Astrocyte (in vitro differentiated cells and primary cell): ENCODE measurements around the gene PCSK5. TPM values are rescaled to one million over a fixed set of nuclear protein-coding genes. Genes with fewer than 3 reads are reported as not detected.

ENCODE experiments used
- DNase-seq: peaks from one replicate; pipeline ENCODE4 v3.0.0-alpha.2; 2010; ENCODE audit warnings: low read depth
- FAIRE-seq: peaks from 2 replicates; lab custom pipeline; 2011; peaks lifted over from hg19 to GRCh38; lab: Jason Lieb, UNC
- H2AFZ ChIP-seq: 2 replicates; pipeline ENCODE4 v1.6.0; 2012; ENCODE audit warnings: low read depth, low read length, inconsistent platforms
- H3K27ac ChIP-seq: 2 replicates; pipeline ENCODE4 v1.5.1; 2011; ENCODE audit warnings: low read depth, low read length, inconsistent platforms
- H3K27me3 ChIP-seq: 2 replicates; pipeline ENCODE4 v1.6.0; 2011; ENCODE audit warnings: low read length, inconsistent platforms; ENCODE audit not compliant: insufficient read depth
- H3K36me3 ChIP-seq: 2 replicates; pipeline ENCODE4 v1.5.1; 2011; ENCODE audit warnings: low read length, inconsistent platforms; ENCODE audit not compliant: insufficient read depth
- H3K4me1 ChIP-seq: 2 replicates; pipeline ENCODE4 v1.5.1; 2011; ENCODE audit warnings: low read length, inconsistent platforms; ENCODE audit not compliant: insufficient read depth
- H3K4me2 ChIP-seq: 2 replicates; pipeline ENCODE4 v1.6.0; 2012; ENCODE audit warnings: low read length, inconsistent platforms
- H3K4me3 ChIP-seq: 2 replicates; pipeline ENCODE4 v1.5.1; 2011; ENCODE audit warnings: low read depth, mild to moderate bottlenecking, low read length, inconsistent platforms; ENCODE audit not compliant: insufficient read depth
- H3K79me2 ChIP-seq: 2 replicates; pipeline ENCODE4 v1.6.0; 2012; ENCODE audit warnings: mild to moderate bottlenecking, low read length, inconsistent platforms; ENCODE audit not compliant: insufficient read depth
- H3K9ac ChIP-seq: 2 replicates; pipeline ENCODE4 v1.6.0; 2012; ENCODE audit warnings: mild to moderate bottlenecking, low read length, inconsistent platforms
- H3K9me3 ChIP-seq: 2 replicates; pipeline ENCODE4 v1.5.1; 2012; ENCODE audit warnings: low read depth, mild to moderate bottlenecking, low read length, inconsistent platforms; ENCODE audit not compliant: insufficient read depth
- H4K20me1 ChIP-seq: 2 replicates; pipeline ENCODE4 v1.6.0; 2012; ENCODE audit warnings: low read length, inconsistent platforms; ENCODE audit not compliant: insufficient read depth
- H3K27ac Mint-ChIP-seq: one replicate; pipeline ENCODE4 v1.8.0; 2021; ENCODE audit warnings: mild to moderate bottlenecking, mixed read lengths; ENCODE audit not compliant: unreplicated experiment
- H3K27me3 Mint-ChIP-seq: one replicate; pipeline ENCODE4 v1.8.0; 2021; ENCODE audit warnings: low read depth, mixed read lengths; ENCODE audit not compliant: unreplicated experiment
- H3K36me3 Mint-ChIP-seq: one replicate; pipeline ENCODE4 v1.8.0; 2021; ENCODE audit warnings: low read depth, mixed read lengths; ENCODE audit not compliant: unreplicated experiment
- H3K4me1 Mint-ChIP-seq: one replicate; pipeline ENCODE4 v1.8.0; 2021; ENCODE audit warnings: low read depth, mixed read lengths; ENCODE audit not compliant: unreplicated experiment
- H3K4me3 Mint-ChIP-seq: one replicate; pipeline ENCODE4 v1.8.0; 2021; ENCODE audit warnings: mild to moderate bottlenecking, moderate library complexity, mixed read lengths; ENCODE audit not compliant: unreplicated experiment
- H3K9me3 Mint-ChIP-seq: one replicate; pipeline ENCODE4 v1.8.0; 2021; ENCODE audit warnings: mild to moderate bottlenecking, mixed read lengths; ENCODE audit not compliant: unreplicated experiment
- EZH2 ChIP-seq: IDR thresholded peaks from 2 replicates; pipeline ENCODE4 v1.6.1; 2012; ENCODE audit warnings: mild to moderate bottlenecking, low read length, inconsistent platforms; ENCODE audit not compliant: insufficient read depth
- total RNA-seq: library from RNA; stranded (reverse); gene quantifications from 2 replicates; pipeline ENCODE4 v1.2.1, GENCODE V29; 2021
- TF ChIP-seq, protein P1 (sequence below): IDR thresholded peaks from 2 replicates; pipeline ENCODE4 v1.5.1; 2011; ENCODE audit warnings: low read depth, mild to moderate bottlenecking, inconsistent platforms, low read length, moderate library complexity; ENCODE audit not compliant: insufficient read depth

PCSK5 gene
- total RNA-seq, 1 donor from 2014 or later = 13.1 TPM

DNA sequence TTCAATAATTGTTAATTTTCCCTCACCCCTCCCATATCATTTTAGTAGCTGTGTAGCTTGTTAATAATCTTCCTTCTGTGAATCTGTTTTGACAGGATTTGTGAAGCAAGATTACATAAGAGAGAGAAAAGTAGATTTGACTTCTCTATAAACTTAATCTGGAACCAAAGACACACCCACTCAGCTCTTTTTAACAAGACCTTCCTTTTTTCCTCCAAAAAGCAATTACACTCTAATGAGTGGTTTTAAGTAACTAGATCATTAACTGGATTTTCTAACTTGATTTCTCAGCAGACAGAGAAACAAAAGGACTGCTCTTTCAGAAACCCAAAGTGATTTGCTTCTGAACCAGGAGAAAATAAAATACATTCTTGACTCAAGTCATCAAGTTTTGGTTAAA lies 481.9 kb downstream of the PCSK5 start:
- no peaks in the 10 kb centered on the region for H3K27me3 Mint-ChIP-seq

DNA sequence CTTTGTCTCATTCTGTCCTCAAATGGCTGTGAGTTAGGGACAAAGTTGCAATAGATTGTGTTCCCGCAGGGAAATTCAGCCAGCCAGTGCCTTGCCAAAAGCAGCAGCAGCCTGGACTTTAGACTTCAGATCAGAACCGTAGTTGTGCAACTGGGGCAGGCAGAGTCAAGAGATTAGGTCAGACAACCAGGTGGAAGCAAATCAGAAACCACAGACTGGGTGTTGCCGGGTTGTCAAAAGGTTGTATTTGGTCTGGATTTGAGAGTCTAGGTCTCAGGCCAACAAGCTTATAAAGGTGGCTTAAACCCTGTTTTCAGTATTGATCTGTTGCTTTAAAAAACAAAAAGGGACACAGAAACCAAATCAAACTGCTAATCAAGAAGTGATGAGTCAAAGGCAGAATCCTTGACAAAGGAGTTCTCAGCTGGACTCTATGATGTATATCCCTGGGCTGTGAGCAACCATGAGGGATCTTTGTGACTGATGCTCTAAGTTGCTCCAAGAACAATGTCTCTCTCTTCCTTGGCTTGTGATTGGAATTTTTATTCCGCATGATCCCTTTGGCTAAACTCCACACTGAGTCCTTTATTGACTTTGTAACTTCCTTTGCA lies 482.8 kb downstream of the PCSK5 start:
- H2AFZ ChIP-seq = no peak overlapping the region
- Mint-ChIP-seq H3K27ac (peak overlapping the region; percentile 71), H3K27me3 (peaks cover 3% of the 10 kb centered on the region), H3K4me1 (peaks cover 33% of the 10 kb centered on the region), H3K9me3 (no peaks in the 10 kb centered on the region), H3K36me3 (no peaks in the 10 kb centered on the region), H3K4me3 (no peak overlapping the region)
- no peaks in the 10 kb centered on the region for H3K36me3 ChIP-seq
- H3K27ac ChIP-seq = no peak overlapping the region
- H3K27me3 ChIP-seq = no peaks in the 10 kb centered on the region
- H3K4me2 ChIP-seq = no peak overlapping the region
- peaks cover 35% of the 10 kb centered on the region for H3K4me1 ChIP-seq
- FAIRE-seq (no peak), DNase-seq (peak; percentile 85)
- no peaks in the 10 kb centered on the region for H4K20me1 ChIP-seq
- no peaks in the 10 kb centered on the region for H3K79me2 ChIP-seq
- no peak overlapping the region for H3K4me3 ChIP-seq
- TF ChIP-seq, protein P1, sequence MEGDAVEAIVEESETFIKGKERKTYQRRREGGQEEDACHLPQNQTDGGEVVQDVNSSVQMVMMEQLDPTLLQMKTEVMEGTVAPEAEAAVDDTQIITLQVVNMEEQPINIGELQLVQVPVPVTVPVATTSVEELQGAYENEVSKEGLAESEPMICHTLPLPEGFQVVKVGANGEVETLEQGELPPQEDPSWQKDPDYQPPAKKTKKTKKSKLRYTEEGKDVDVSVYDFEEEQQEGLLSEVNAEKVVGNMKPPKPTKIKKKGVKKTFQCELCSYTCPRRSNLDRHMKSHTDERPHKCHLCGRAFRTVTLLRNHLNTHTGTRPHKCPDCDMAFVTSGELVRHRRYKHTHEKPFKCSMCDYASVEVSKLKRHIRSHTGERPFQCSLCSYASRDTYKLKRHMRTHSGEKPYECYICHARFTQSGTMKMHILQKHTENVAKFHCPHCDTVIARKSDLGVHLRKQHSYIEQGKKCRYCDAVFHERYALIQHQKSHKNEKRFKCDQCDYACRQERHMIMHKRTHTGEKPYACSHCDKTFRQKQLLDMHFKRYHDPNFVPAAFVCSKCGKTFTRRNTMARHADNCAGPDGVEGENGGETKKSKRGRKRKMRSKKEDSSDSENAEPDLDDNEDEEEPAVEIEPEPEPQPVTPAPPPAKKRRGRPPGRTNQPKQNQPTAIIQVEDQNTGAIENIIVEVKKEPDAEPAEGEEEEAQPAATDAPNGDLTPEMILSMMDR = no peak
- TF ChIP-seq EZH2 = no peak
- H3K9me3 ChIP-seq = no peaks in the 10 kb centered on the region
- no peak overlapping the region for H3K9ac ChIP-seq

More for the DNA sequence above, 481.9 kb downstream of the PCSK5 start:
- H3K36me3 ChIP-seq = no peaks in the 10 kb centered on the region
- peak overlapping the region; percentile 7 for H3K27ac Mint-ChIP-seq
- FAIRE-seq (no peak), DNase-seq (no peak)
- H3K4me1 ChIP-seq = peaks cover 35% of the 10 kb centered on the region
- H4K20me1 ChIP-seq = no peaks in the 10 kb centered on the region
- no peaks in the 10 kb centered on the region for H3K36me3 Mint-ChIP-seq
- H3K27ac ChIP-seq = no peak overlapping the region
- H3K9me3 ChIP-seq = no peaks in the 10 kb centered on the region
- H3K4me3 Mint-ChIP-seq = no peak overlapping the region
- H3K9me3 Mint-ChIP-seq = no peaks in the 10 kb centered on the region
- no peak overlapping the region for H3K9ac ChIP-seq
- peak overlapping the region; percentile 55 for H3K4me2 ChIP-seq
- TF ChIP-seq EZH2 = no peak
- TF ChIP-seq, protein P1 = no peak
- H3K4me3 ChIP-seq = no peak overlapping the region
- H3K79me2 ChIP-seq = no peaks in the 10 kb centered on the region
- H2AFZ ChIP-seq = no peak overlapping the region
- peaks cover 33% of the 10 kb centered on the region for H3K4me1 Mint-ChIP-seq
- no peaks in the 10 kb centered on the region for H3K27me3 ChIP-seq

DNA sequence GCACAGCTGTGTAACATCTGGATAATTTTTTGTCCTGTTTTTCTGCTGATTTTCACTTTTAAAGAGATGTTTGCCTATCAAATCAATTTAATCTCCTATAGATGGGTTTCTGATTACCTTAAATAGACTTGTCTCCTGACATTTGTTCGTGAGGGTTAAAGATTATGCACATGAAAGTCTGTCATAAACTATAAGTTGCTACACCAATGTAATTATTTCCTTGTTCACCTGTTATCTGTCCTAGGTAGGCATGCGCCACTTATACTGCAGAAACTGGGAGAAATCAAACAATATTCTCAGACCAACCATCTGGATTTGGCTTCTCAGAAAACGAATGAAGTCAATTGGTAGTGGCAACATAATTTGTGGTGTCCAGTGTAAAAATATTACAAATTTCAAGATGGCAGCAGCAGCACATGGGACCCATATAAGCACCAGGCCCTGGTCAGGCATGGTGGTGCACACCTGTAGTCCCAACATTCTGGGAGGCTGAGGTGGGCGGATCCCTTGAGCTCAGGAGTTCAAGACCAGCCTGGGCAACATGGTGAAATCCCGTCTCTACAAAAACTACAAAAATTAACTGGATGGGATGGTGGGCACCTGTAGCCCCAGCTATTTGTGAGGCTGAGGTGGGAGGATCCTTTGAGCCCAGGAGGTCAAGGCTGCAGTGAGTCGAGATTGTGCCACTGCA lies 483.5 kb downstream of the PCSK5 start:
- Histone ChIP-seq H4K20me1 (no peaks in the 10 kb centered on the region), H3K4me2 (no peak overlapping the region), H3K4me3 (no peak overlapping the region), H3K36me3 (no peaks in the 10 kb centered on the region), H3K9ac (no peak overlapping the region), H3K27me3 (no peaks in the 10 kb centered on the region), H3K9me3 (no peaks in the 10 kb centered on the region), H3K79me2 (no peaks in the 10 kb centered on the region), H2AFZ (no peak overlapping the region), H3K27ac (no peak overlapping the region), H3K4me1 (peaks cover 35% of the 10 kb centered on the region)
- Mint-ChIP-seq H3K9me3 (no peaks in the 10 kb centered on the region), H3K27ac (no peak overlapping the region), H3K27me3 (peaks cover 3% of the 10 kb centered on the region), H3K4me3 (no peak overlapping the region), H3K4me1 (peaks cover 35% of the 10 kb centered on the region), H3K36me3 (no peaks in the 10 kb centered on the region)
- TF ChIP-seq EZH2 = no peak
- TF ChIP-seq, protein P1 = no peak
- FAIRE-seq (no peak), DNase-seq (no peak)
